HepG2 (cell line): ENCODE results near the gene BPIFB2.

ENCODE experiments used
- CHD2 ChIP-seq: IDR thresholded peaks from 2 replicates; pipeline ENCODE4 v1.6.1; 2011; ENCODE audit warnings: low read depth, low read length, improper control_type of control experiment
- EZH2 ChIP-seq: conservative IDR thresholded peaks from 2 replicates; pipeline ENCODE4 v1.6.1; 2012; ENCODE audit warnings: mild to moderate bottlenecking, low read depth, low read length, moderate library complexity
- HNF1A ChIP-seq, 2 experiments: sonication (generic) in 1 of 2; formaldehyde crosslinking in 1 of 2; IDR thresholded peaks; 2 replicates each; pipeline versions ENCODE4 v1.4.0 to v1.6.1; 2016 to 2020; ENCODE audit warnings: borderline replicate concordance in 1 of 2, low read depth in 1 of 2, mild to moderate bottlenecking in 1 of 2, missing genetic modification reagents in 1 of 2
- MAZ ChIP-seq, 2 experiments: sonication (generic) in 1 of 2; formaldehyde crosslinking in 1 of 2; IDR thresholded peaks; 2 replicates each; pipeline versions ENCODE4 v1.5.0 to v1.6.1; 2012 to 2020; ENCODE audit warnings: low read depth in 2 of 2, mild to moderate bottlenecking in 2 of 2, borderline replicate concordance in 1 of 2, improper control_type of control experiment in 1 of 2, low read length in 1 of 2, missing genetic modification reagents in 1 of 2, moderate library complexity in 1 of 2
- MEF2D ChIP-seq: sonication (generic); formaldehyde crosslinking; IDR thresholded peaks from 2 replicates; pipeline ENCODE4 v1.5.1; 2020; ENCODE audit warnings: mild to moderate bottlenecking, missing genetic modification reagents
- NFYB ChIP-seq: sonication (generic); formaldehyde crosslinking; IDR thresholded peaks from 2 replicates; pipeline ENCODE4 v1.4.0; 2020; ENCODE audit warnings: missing genetic modification reagents
- PBX2 ChIP-seq: IDR thresholded peaks from 2 replicates; pipeline ENCODE4 v1.6.1; 2016; ENCODE audit warnings: control low read depth
- POLR2AphosphoS2 ChIP-seq: IDR thresholded peaks from 2 replicates; pipeline ENCODE4 v1.6.1; 2011; ENCODE audit warnings: low read depth, low read length, improper control_type of control experiment
- RERE ChIP-seq: IDR thresholded peaks from 2 replicates; pipeline ENCODE4 v1.6.1; 2016; ENCODE audit warnings: low read depth, missing genetic modification reagents, missing compliant biosample characterization
- SIN3B ChIP-seq: fragments of 150-350 bp; IDR thresholded peaks from 2 replicates; pipeline ENCODE4 v1.6.1; 2014; ENCODE audit warnings: low read length
- ZNF274 ChIP-seq: sonication (generic); formaldehyde crosslinking; IDR thresholded peaks from 2 replicates; pipeline ENCODE4 v1.5.1; 2020; ENCODE audit warnings: mild to moderate bottlenecking, missing genetic modification reagents

- peak; percentile 79; the same call in 1 of the 2 replicates for TF ChIP-seq HNF1A (IDR thresholded peaks at IDR 0.05; ENCODE audit: low read depth)
- peak; percentile 98 for TF ChIP-seq HNF1A (CRISPR knock-in tag; IDR thresholded peaks at IDR 0.05; ENCODE audit: borderline replicate concordance)
- TF ChIP-seq MEF2D: peak; percentile 93
- no peak for TF ChIP-seq POLR2AphosphoS2
- TF ChIP-seq ZNF274 (CRISPR knock-in tag): peak; percentile 86
- peak; percentile 50; the same call in 1 of the 2 replicates for TF ChIP-seq MAZ (IDR thresholded peaks at IDR 0.05; ENCODE audit: borderline replicate concordance, low read depth, low read length)
- peak; percentile 67 for TF ChIP-seq MAZ (CRISPR knock-in tag; IDR thresholded peaks at IDR 0.05; ENCODE audit: low read depth)
- TF ChIP-seq SIN3B: no peak
- TF ChIP-seq RERE (CRISPR knock-in tag): peak; percentile 92; the same call in 1 of the 2 replicates
- peak; percentile 37 for TF ChIP-seq PBX2 (CRISPR knock-in tag)
- no peak for TF ChIP-seq EZH2
- no peak for TF ChIP-seq CHD2
- TF ChIP-seq NFYB (CRISPR knock-in tag): no peak; the same call in 1 of the 2 replicates
These were observed 2.0 kb downstream of the BPIFB2 start for GRCh38 chr20:33009214-33010132.
